Measurements from ENCODE around the gene SENP1.

The SENP1 gene

GRCh38 chr12:48008349-48008748 is 97.5 kb downstream of the SENP1 start:
- TF ChIP-seq, protein P1, sequence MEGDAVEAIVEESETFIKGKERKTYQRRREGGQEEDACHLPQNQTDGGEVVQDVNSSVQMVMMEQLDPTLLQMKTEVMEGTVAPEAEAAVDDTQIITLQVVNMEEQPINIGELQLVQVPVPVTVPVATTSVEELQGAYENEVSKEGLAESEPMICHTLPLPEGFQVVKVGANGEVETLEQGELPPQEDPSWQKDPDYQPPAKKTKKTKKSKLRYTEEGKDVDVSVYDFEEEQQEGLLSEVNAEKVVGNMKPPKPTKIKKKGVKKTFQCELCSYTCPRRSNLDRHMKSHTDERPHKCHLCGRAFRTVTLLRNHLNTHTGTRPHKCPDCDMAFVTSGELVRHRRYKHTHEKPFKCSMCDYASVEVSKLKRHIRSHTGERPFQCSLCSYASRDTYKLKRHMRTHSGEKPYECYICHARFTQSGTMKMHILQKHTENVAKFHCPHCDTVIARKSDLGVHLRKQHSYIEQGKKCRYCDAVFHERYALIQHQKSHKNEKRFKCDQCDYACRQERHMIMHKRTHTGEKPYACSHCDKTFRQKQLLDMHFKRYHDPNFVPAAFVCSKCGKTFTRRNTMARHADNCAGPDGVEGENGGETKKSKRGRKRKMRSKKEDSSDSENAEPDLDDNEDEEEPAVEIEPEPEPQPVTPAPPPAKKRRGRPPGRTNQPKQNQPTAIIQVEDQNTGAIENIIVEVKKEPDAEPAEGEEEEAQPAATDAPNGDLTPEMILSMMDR (IDR thresholded peaks at IDR 0.05; ENCODE audit: control insufficient read depth, extremely low read depth, insufficient read depth): no peak
- no peak for DNase-seq (ENCODE audit: low read depth)
- no peak overlapping the region for H3K4me3 ChIP-seq (ENCODE audit: low read depth, low read length)

- TF ChIP-seq, protein P1 (IDR thresholded peaks at IDR 0.05; ENCODE audit: control insufficient read depth, extremely low read depth, insufficient read depth): no peak
- DNase-seq (ENCODE audit: low read depth): no peak
- no peak overlapping the region for H3K4me3 ChIP-seq (ENCODE audit: low read depth, low read length)
These were observed 98.7 kb downstream of the SENP1 start for GRCh38 chr12:48007206-48007605.

- no peak for DNase-seq (ENCODE audit: low read depth)
- no peak overlapping the region for H3K4me3 ChIP-seq (ENCODE audit: low read depth, low read length)
- TF ChIP-seq, protein P1 (IDR thresholded peaks at IDR 0.05; ENCODE audit: control insufficient read depth, extremely low read depth, insufficient read depth): no peak
These were observed 100.2 kb downstream of the SENP1 start for GRCh38 chr12:48005750-48006021.

DNA sequence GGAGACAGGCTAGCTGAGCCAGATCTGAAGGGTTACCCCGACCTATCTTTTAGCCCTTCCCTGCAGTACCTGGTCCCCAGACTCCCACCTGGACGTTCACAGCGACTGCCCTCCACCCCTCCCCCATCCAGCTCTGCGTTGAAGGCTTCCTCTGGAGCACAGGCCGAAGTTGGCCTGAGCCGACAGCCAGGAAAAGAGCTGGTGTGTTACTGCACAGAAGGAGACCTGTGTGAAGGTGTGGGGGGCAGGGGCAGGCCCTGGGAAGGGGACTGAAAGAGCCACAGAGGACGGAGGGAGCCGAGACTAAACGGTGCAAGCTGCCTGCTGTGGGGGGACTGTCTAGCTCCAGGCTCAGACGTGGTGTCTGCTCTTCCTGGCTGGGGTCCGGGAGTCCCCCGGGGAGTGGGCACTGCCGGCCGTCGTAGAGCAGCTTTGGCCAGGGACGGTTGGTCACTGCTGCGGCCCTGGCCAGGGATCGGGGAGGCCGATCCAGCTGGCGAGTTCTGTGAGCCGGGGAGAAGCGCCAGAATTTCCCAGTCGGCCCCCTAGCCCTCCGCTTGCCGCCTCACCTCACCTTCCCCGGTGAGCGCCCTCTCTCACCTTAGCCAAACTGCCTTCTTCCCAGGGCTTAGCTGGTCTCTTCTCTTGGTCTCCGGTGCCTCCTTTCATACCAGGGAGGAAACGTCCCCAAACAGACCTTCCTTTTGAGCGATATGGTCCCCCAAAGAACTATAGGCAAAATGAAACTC is 100.7 kb downstream of the SENP1 start:
- TF ChIP-seq, protein P1 (IDR thresholded peaks at IDR 0.05; ENCODE audit: control insufficient read depth, extremely low read depth, insufficient read depth): no peak
- DNase-seq (ENCODE audit: low read depth): no peak
- no peak overlapping the region for H3K4me3 ChIP-seq (ENCODE audit: low read depth, low read length)

GRCh38 chr12:48004053-48004941 is 101.6 kb downstream of the SENP1 start, which contains the start of gene COL2A1:
Gene COL2A1, minus strand, starts transcription at chr12:48004476. Its CDS starts 155 bp downstream, at chr12:48004321.
- TF ChIP-seq, protein P1 (IDR thresholded peaks at IDR 0.05; ENCODE audit: control insufficient read depth, extremely low read depth, insufficient read depth): no peak
- no peak for DNase-seq (ENCODE audit: low read depth)

DNA sequence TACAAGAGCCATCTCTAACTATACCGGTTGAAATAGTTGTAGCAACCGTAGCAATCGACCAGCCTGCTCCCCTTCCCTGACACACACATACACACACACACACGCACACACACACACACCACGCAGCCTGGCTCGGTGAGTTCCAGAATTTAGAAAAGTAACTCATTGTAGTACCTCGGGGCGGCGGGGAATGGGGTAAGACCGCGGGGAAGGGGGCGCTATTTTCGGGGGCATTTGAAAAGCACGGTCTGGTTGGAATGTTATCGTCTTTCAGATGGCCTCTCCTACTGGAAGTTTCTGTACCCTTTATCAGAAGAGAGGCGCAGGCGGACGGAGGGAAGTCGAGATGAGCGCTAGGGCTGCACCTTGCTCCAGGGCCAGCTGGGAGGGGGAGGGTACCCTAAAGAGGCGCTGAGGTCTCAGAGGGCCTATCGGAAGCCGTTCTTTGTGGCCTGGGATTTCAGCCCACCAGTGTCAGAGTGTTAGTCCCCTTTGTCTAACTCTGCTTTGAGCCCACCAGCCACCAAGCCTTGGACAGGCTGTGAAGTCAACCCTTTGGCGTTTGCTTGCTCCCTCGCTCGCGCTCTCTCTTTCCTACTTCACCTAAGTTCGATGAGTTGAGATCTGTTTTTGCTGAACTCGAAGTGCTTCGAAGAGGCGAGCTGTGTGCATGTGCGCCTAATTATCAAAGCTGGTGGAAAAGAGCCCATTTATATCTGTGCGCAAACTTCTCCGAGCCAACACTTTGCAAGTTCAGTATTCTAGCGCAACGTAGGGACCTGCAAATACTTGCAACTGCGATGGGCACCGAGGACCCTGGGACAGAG is 102.4 kb downstream of the SENP1 start:
- no peak for DNase-seq (ENCODE audit: low read depth)
- H3K4me3 ChIP-seq (ENCODE audit: low read depth, low read length): no peak overlapping the region

More at GRCh38 chr12:48004053-48004941, 101.6 kb downstream of the SENP1 start, which contains the start of gene COL2A1:
- no peak within 1 kb of the TSS for H3K4me3 ChIP-seq (ENCODE audit: low read depth, low read length)

More for the DNA sequence above, 102.4 kb downstream of the SENP1 start:
- TF ChIP-seq, protein P1 (IDR thresholded peaks at IDR 0.05; ENCODE audit: control insufficient read depth, extremely low read depth, insufficient read depth): no peak
